Keratinocyte (primary cell): ENCODE measurements around the gene TMEM174. TPM values are rescaled to one million over a fixed set of nuclear protein-coding genes. Genes with fewer than 3 reads are reported as not detected.

Source experiments
- DNase-seq: peaks from one replicate; pipeline ENCODE4 v3.0.0-alpha.2; 2011; ENCODE audit warnings: low read depth, missing footprints, low spot score
- FAIRE-seq: peaks from 2 replicates; lab custom pipeline; 2011; peaks lifted over from hg19 to GRCh38; lab: Jason Lieb, UNC
- H2AFZ ChIP-seq: 2 replicates; pipeline ENCODE4 v1.6.0; 2012; ENCODE audit warnings: low read length, control low read depth, inconsistent platforms; ENCODE audit not compliant: control insufficient read depth
- H3K27ac ChIP-seq: 2 replicates; pipeline ENCODE4 v1.5.1; 2011; ENCODE audit warnings: low read length; ENCODE audit not compliant: control insufficient read depth, insufficient read depth
- H3K27me3 ChIP-seq: 3 replicates; pipeline ENCODE4 v1.6.0; 2011; ENCODE audit warnings: low read length; ENCODE audit not compliant: control insufficient read depth, insufficient read depth; ENCODE audit errors: extremely low read depth
- H3K36me3 ChIP-seq, 2 experiments: 2 replicates in 1 of 2; 3 replicates in 1 of 2; pipeline ENCODE4 v1.5.1; 2011; ENCODE audit warnings: low read length in 2 of 2, mild to moderate bottlenecking in 1 of 2; ENCODE audit not compliant: control insufficient read depth in 2 of 2, insufficient read depth in 2 of 2; ENCODE audit errors: extremely low read depth in 1 of 2
- H3K4me1 ChIP-seq: 3 replicates; pipeline ENCODE4 v1.5.1; 2011; ENCODE audit warnings: low read length; ENCODE audit not compliant: control insufficient read depth, insufficient read depth; ENCODE audit errors: extremely low read depth
- H3K4me2 ChIP-seq: 3 replicates; pipeline ENCODE4 v1.6.0; 2011; ENCODE audit warnings: low read depth, low read length; ENCODE audit not compliant: control insufficient read depth, insufficient read depth; ENCODE audit errors: extremely low read depth
- H3K4me3 ChIP-seq, 3 experiments: fragments of 200-600 bp in 1 of 3; sonication (generic) in 1 of 3; 2 replicates in 2 of 3; 3 replicates in 1 of 3; pipeline ENCODE4 v1.5.1; 2011 to 2016; ENCODE audit warnings: low read length in 3 of 3, mild to moderate bottlenecking in 3 of 3, control low read depth in 2 of 3, inconsistent platforms in 1 of 3, low read depth in 1 of 3, mixed read lengths in 1 of 3, mixed run types in 1 of 3, moderate library complexity in 1 of 3; ENCODE audit not compliant: control insufficient read depth in 2 of 3, insufficient read depth in 2 of 3; ENCODE audit errors: extremely low read depth in 1 of 3
- H3K79me2 ChIP-seq: 2 replicates; pipeline ENCODE4 v1.6.0; 2012; ENCODE audit warnings: low read length; ENCODE audit not compliant: control insufficient read depth, insufficient read depth
- H3K9ac ChIP-seq: 3 replicates; pipeline ENCODE4 v1.6.0; 2011; ENCODE audit warnings: low read length; ENCODE audit not compliant: control insufficient read depth, insufficient read depth; ENCODE audit errors: extremely low read depth
- H3K9me1 ChIP-seq: 3 replicates; pipeline ENCODE4 v1.6.0; 2011; ENCODE audit warnings: low read length; ENCODE audit not compliant: control insufficient read depth, insufficient read depth; ENCODE audit errors: extremely low read depth
- H3K9me3 ChIP-seq: 2 replicates; pipeline ENCODE4 v1.5.1; 2012; ENCODE audit warnings: low read depth, low read length; ENCODE audit not compliant: control insufficient read depth
- H4K20me1 ChIP-seq: 3 replicates; pipeline ENCODE4 v1.6.0; 2011; ENCODE audit warnings: low read length; ENCODE audit not compliant: control insufficient read depth, insufficient read depth; ENCODE audit errors: extremely low read depth
- EZH2 ChIP-seq: IDR thresholded peaks from one replicate; pipeline ENCODE4 v1.6.1; 2012; ENCODE audit warnings: inconsistent platforms, mild to moderate bottlenecking, low read length, moderate library complexity
- dilution Hi-C: fragments of 300-500 bp; cut with MboI; formaldehyde crosslinking; loops from one replicate; pipeline ENCODE4 v1.7.0; 2020; ENCODE audit warnings: low sequenced_read_pairs; ENCODE audit not compliant: extremely low pct_ligation_motif_present
- polyA plus RNA-seq, 5 experiments: library from polyadenylated mRNA; depleted of rRNA in 3 of 5; stranded (reverse) in 3 of 5; stranded (forward) in 1 of 5; unstranded in 1 of 5; fragments of >200 nt; gene quantifications; 1 replicate in 1 of 5; 2 replicates in 3 of 5; 3 replicates in 1 of 5; pipeline versions ENCODE4 v1.2.1 to v1.2.3, GENCODE V29; 2011 to 2012; ENCODE audit warnings: missing spikeins in 2 of 5, low read depth in 1 of 5, low replicate concordance in 1 of 5
- TF ChIP-seq, protein P1 (sequence below), 3 experiments: IDR thresholded peaks in 1 of 3; conservative IDR thresholded peaks in 1 of 3; optimal IDR thresholded peaks in 1 of 3; 2 replicates in 2 of 3; 3 replicates in 1 of 3; pipeline versions ENCODE3 to v1.5.1; 2011; ENCODE audit warnings: low read length in 3 of 3, mild to moderate bottlenecking in 3 of 3, moderate library complexity in 2 of 3, control low read depth in 1 of 3, inconsistent platforms in 1 of 3; ENCODE audit not compliant: insufficient read depth in 2 of 3; ENCODE audit errors: extremely low read depth in 1 of 3

The TMEM174 gene
- polyA plus RNA-seq, 1 donor (not counting 4 experiments of a cell fraction or from before 2014, with no cell fraction given) = not detected

DNA sequence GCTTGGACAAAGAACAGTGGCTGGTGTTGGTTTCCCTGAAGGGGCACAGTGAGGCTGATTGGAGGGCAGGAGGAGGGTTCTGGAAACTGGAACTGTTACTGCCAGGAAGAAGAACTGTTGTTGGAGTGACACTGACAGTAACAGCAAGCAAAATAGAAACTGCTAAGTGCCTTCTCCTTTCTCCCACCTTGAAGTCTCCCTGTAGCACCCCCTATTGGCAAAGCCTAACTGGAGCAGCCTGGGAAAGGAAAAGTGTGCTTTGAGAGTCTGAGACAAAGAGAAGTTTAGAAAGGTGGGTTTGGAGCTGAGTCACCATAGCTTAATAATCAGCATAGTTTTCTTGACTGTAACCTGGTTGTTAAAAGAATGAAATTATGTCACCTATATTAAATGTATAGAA lies 2.5 kb upstream of the TMEM174 start:
- DNase-seq (peak; percentile 11), FAIRE-seq (peak; percentile 51)

DNA sequence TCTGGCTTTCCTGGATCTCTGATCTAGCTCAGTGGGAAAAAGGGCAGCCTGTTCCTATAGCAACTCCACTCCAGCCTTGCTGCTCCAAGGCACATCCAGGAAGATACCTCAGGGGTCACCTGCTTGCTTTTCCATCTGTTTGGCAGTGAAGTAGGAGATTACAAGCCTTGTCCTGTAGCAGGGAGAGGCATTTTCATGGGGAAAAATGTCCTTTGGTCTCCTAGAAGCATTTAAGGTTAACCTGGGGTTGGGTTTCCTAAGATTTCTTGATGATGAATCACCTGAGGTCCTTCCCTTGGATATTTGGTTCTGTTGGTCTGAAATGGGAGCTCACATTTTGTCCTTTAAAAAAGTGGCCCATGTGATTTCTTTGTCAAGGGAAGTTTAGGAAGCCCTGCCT lies 1.5 kb upstream of the TMEM174 start:
- FAIRE-seq (peak; percentile 9), DNase-seq (no peak)
- Histone ChIP-seq H3K4me1 (no peaks in the 10 kb centered on the region), H3K36me3 (no peaks in the 10 kb centered on the region), H3K27ac (no peak overlapping the region), H3K79me2 (no peaks in the 10 kb centered on the region), H3K4me3 (no peak overlapping the region), H3K9me3 (no peaks in the 10 kb centered on the region), H3K9me1 (no peaks in the 10 kb centered on the region), H3K27me3 (peaks cover 20% of the 10 kb centered on the region), H3K9ac (no peak overlapping the region), H2AFZ (no peak overlapping the region), H4K20me1 (no peaks in the 10 kb centered on the region), H3K4me2 (no peak overlapping the region)
- no peak for TF ChIP-seq EZH2
- TF ChIP-seq, protein P1, sequence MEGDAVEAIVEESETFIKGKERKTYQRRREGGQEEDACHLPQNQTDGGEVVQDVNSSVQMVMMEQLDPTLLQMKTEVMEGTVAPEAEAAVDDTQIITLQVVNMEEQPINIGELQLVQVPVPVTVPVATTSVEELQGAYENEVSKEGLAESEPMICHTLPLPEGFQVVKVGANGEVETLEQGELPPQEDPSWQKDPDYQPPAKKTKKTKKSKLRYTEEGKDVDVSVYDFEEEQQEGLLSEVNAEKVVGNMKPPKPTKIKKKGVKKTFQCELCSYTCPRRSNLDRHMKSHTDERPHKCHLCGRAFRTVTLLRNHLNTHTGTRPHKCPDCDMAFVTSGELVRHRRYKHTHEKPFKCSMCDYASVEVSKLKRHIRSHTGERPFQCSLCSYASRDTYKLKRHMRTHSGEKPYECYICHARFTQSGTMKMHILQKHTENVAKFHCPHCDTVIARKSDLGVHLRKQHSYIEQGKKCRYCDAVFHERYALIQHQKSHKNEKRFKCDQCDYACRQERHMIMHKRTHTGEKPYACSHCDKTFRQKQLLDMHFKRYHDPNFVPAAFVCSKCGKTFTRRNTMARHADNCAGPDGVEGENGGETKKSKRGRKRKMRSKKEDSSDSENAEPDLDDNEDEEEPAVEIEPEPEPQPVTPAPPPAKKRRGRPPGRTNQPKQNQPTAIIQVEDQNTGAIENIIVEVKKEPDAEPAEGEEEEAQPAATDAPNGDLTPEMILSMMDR (optimal IDR thresholded peaks at IDR 0.05 in 1 of 3, IDR thresholded peaks at IDR 0.05 in 1 of 3, conservative IDR thresholded peaks at IDR 0.05 in 1 of 3; ENCODE audit: extremely low read depth in 1 of 3, insufficient read depth in 2 of 3, low read length in 3 of 3) = no peak
- dilution Hi-C loops = no loop called here

More for the DNA sequence above, 2.5 kb upstream of the TMEM174 start:
- peaks cover 20% of the 10 kb centered on the region for H3K27me3 ChIP-seq
- H3K79me2 ChIP-seq = no peaks in the 10 kb centered on the region
- H3K9me1 ChIP-seq = no peaks in the 10 kb centered on the region
- no peak overlapping the region for H3K4me3 ChIP-seq
- no peaks in the 10 kb centered on the region for H3K9me3 ChIP-seq
- H3K9ac ChIP-seq = no peak overlapping the region
- H3K4me2 ChIP-seq = no peak overlapping the region
- H3K36me3 ChIP-seq = no peaks in the 10 kb centered on the region
- no peak overlapping the region for H2AFZ ChIP-seq
- no peaks in the 10 kb centered on the region for H3K4me1 ChIP-seq
- TF ChIP-seq, protein P1 (optimal IDR thresholded peaks at IDR 0.05 in 1 of 3, IDR thresholded peaks at IDR 0.05 in 1 of 3, conservative IDR thresholded peaks at IDR 0.05 in 1 of 3; ENCODE audit: extremely low read depth in 1 of 3, insufficient read depth in 2 of 3, low read length in 3 of 3) = peak; percentile 57 to 75 (median 58)
- no peak for TF ChIP-seq EZH2
- H4K20me1 ChIP-seq = no peaks in the 10 kb centered on the region
- H3K27ac ChIP-seq = no peak overlapping the region
- dilution Hi-C loops = no loop called here
